ENCODE results near the gene CABP1.

- TF ChIP-seq CTCF (IDR thresholded peaks at IDR 0.05) (no peak), SIN3A (IDR thresholded peaks at IDR 0.05; ENCODE audit: borderline replicate concordance, insufficient read depth, low read depth, low read length) (no peak)
These were observed 38.1 kb downstream of the CABP1 start for GRCh38 chr12:120678572-120678971.

All from Panc1 (cell line).